NOMO-1 treated with dmso at 0.1 percent for 144 hours (cell line): ENCODE measurements around the gene MTMR11.

Experiments used
- DNase-seq: peaks from one replicate; lab custom pipeline; 2025; ENCODE audit not compliant: unreplicated experiment; lab: John Stamatoyannopoulos, UW

The MTMR11 gene

DNA sequence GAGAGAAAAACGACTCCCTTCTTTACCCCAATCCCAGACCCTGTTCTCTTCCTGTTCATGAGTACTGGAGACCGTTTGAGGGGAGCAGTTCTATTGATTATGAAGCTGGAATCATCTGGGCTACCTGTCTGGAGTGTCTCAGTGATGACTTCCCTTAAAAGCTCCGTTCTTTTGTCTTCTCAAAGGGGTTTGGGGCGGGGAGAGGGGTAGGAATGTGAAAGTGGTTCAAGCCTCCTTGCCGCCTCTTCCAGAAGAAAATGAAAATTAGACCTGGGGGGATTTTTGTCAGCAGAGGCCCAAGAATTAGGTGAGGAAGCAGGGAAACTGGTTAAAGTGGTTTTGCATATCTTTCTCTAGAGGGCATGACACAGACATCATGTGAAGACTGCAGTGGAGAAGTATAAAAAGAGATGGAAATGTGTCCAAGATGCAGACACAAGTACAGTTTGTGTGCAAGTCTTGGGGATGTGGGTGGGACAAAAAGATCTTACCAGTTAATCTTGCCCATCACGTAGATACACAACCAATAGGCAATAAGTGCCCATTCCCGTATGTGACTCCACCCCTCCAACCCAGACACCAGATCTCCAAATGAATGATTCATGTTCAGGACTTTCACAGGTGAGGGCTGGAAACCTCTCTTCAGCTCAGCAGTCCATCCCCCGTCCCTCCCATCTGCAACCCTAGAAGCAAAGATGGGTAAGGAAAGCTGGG lies 470 bp upstream of the MTMR11 start:
- DNase-seq: no peak

DNA sequence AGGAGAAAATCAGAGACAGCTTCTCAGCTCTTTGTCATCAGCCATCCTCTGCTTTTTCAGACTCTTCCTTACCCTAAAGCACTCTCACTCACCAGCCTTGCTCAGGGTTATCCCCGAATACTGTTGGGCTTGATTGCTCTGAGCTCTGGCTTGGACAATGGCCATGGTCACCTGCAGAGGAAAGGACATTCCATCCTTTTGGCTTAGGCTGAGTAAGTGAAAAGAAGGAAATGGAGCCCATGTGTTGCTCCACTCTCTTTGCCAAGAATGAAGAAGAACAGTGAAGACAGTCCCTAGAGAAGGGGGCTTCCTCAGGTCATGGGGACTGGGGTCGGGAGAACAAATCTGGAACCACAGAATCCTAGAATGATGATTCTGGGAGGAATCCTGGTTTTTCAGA lies 2.3 kb downstream of the MTMR11 start:
- DNase-seq: no peak

DNA sequence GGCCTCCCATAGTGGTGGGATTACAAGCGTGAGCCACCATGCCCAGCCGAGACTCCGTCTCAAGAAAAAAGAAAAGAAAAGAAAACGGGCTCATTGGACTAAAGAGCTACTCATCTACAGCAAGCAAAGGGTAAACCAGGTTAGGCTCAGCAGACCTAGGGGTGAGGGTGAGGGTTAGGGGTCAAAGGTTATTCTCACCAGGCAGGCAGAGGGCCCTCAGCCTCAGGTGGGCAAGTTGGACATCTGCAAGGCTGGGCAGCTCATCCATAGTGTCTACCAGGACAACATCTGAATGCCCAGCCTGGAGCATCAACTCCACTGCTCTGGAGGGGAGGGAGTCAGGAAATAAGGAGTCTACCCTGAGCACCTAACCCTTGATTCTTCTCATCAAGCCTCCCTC lies 3.5 kb downstream of the MTMR11 start:
- no peak for DNase-seq

DNA sequence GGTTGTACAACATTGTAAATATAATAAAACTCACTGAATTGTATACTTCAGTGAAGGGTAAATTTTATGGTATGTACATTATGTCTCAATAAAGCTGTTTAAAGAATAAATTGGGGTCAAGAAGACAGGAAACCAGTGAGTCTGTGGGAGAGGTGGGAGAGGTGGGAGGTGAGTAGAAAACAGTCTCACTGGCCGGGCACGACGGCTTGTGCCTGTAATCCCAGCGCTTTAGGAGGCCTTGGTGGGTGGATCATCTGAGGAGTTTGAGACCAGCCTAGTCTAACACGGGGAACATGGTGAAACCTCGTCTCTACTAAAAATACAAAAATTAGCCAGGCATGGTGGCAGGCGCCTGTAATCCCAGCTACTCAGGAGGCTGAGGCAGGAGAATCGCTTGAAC lies 4.2 kb downstream of the MTMR11 start:
- no peak for DNase-seq

- peak; percentile 60 for DNase-seq
Measured at GRCh38 chr1:149931212-149931790, 5.4 kb downstream of the MTMR11 start.

- no peak for DNase-seq
Measured at GRCh38 chr1:149929856-149930255, 6.8 kb downstream of the MTMR11 start.

DNA sequence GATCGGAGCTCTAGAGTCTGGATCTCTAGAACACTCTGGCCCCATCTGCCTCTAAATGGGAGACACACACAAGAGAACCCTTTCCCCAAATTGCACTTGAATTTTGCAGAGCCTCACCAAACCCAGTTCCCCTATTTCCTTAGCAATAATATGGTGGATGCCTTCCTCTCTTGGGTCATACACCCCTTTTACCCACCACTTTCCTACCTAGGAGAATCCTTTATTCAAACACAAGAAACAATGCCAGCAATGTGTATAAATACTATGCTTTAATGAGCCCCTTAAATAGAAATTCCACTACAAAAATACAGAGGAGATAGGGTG lies 8.3 kb downstream of the MTMR11 start:
- peak; percentile 36 for DNase-seq

DNA sequence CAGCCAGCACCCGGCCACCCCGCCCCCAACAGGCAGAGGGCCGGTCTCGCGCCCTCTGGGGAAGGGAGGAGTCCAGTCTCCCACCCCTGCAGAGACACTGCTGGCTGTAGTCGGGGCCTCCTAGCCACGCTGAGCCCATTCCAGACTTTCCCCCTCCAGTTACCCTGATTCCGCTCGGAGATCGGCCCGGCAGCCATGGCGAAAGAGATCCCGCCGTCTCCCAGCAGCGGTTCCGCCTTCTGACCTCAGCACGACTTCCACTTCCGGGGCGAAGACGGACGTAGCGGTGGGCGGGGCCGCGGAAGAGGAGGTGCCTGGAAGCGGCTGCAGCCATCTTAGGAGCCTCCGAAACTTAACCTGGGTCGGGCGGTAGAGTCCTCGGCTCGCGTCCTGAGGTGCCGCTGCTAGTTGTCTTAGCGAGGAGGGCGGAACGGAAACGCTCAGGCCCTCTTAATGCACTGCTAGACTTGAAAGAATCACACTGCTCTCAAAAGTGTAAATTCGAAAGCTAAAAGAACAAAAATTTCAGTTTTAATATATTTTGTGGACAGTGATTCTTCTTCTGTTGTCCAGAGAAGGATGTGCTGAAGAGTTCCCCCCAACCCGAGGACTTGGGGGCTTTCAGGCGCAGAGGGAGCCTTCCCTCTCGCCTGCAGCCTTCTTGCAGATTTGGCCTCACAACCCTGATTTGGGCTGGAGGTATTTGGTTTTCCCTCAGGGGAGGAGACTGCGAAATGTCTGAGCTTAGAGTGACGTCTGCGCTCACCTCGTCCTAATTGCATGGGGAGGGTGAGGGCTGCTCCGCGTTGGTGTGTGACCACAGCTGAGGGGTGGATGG lies 8.9 kb downstream of the MTMR11 start, which contains the start of gene SF3B4:
TSS of gene SF3B4 (minus strand) at position 241 of the 838 bp plus-strand sequence. CDS start at position 197, 44 bp downstream.
- peak; percentile 97 for DNase-seq

DNA sequence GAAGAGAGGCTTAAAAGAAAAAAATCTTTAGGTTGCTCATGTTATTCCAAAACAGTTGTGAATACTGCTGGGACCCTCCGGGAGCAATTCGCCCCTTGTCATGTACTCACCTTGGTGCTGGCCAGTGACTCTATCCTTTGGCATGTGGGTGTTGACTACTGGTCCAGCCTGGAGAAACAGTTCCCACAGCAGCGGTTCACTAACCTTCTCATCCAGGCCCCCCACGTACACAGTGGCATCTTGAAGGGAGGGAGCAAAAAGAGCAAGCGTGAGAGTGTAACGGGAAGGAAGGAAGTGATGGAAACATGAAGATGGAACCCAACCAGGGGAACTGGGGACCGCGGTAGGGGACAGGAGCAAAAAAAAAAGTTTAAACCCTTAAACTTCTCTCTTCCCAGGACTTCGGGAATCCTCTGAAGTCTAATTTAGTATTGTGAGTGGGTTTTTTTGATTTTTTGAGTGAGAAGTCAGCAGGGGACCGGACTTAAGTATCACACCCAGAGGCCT lies 9.6 kb downstream of the MTMR11 start:
- no peak for DNase-seq

GRCh38 chr1:149926296-149926695 lies 10.4 kb downstream of the MTMR11 start:
- DNase-seq: no peak

DNA sequence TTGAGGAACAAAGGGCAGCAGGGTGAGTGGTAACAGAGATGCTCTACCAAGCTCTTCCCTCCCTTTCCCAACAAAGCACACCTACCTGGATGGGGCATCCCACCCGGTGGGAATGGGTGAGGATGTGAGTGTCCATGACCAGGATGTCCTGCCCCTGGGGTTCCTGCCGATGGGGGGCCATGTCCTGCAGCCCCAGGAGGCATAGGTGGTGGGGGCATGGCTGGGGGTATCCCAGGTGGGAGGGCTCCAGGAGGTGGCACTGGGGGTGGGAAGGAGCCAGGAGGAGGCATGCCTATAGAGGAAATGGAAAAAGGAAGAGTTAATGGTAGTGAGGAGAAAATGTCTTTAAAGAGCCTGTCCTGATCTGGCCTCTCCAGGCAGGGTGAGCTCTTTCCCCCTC lies 10.9 kb downstream of the MTMR11 start:
- no peak for DNase-seq

GRCh38 chr1:149925345-149925744 lies 11.3 kb downstream of the MTMR11 start:
- DNase-seq: no peak

GRCh38 chr1:149923626-149924025 lies 13.1 kb downstream of the MTMR11 start:
- DNase-seq: no peak

GRCh38 chr1:149917571-149918144 lies 19.0 kb downstream of the MTMR11 start, which contains the start of gene SV2A:
Gene SV2A (minus strand): TSS chr1:149917844. CDS start chr1:149913840, 4,004 bp downstream.
- no peak for DNase-seq

GRCh38 chr1:149916898-149917252 lies 19.8 kb downstream of the MTMR11 start:
- DNase-seq: no peak

- no peak for DNase-seq
Measured at GRCh38 chr1:149916193-149916897, 20.3 kb downstream of the MTMR11 start.

DNA sequence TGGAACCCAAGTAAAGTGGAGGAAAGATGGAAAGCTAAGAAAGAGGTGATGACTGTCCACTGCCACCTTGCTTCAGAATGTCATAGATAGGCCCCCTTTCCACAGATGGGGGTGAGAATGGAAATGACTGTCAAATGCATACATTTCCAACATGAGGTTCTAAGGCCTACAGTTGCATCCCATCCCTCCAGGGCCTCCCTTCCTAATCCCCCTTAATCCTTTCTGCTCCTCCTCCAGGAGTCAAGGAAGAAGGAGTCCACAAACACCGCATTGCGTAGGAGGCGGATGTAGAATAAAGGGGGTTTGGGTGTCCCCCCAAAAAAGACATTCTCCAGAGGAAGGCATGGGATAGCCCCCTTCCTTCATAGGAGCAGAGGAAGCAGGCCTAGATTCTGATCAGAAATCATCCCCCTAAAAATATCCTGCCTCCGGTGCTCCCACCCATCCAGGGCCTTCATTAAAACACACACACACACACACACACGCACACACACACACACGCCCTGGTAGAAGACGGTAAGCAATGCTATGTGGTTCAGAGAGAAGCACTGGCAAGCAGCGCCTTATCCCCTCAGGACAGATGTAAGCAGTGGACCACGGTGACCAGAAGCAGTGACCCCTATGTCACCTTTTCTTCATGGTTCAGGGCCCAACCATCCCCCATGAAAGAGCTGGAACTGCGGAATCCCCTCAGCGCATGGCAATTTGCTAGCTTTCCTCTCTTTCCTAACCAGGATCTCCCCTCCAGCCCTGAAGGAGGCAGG lies 21.1 kb downstream of the MTMR11 start:
- DNase-seq: no peak

- no peak for DNase-seq
Measured at GRCh38 chr1:149914545-149914944, 22.1 kb downstream of the MTMR11 start.

DNA sequence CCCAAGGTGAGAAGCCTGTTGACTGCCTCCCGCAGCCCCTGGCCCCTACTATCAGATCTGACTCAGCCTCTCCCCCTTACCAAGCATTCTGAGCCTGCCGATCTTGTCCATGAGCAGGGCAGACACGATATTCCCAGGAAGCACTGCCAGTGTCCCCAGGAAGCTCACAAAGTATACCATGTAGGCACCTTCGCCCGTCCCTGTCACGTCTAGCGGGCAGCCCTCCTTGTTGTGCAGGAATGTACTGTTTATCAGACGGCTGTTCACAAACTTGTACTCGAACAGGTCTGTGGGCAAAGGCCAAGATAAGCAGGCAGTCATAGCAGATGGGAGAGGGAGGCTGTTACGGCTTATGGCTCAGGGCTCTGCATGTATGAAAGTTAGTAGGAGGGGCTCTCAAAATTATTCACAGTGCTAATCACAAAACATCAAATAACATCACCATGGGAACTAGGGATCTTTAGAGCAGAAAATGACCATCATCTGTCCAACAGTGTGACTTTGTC lies 30.1 kb downstream of the MTMR11 start:
- DNase-seq: no peak
